Endothelial cell of umbilical vein (primary cell): ENCODE results near the gene SFMBT1.

ENCODE experiments used
- CTCF ChIP-seq, 2 donors: IDR thresholded peaks; 1 replicate in 1 of 2; 2 replicates in 1 of 2; pipeline ENCODE4 v1.5.1; 2011; ENCODE audit warnings: low read length in 2 of 2, mild to moderate bottlenecking in 2 of 2, moderate library complexity in 2 of 2, control low read depth in 1 of 2, inconsistent platforms in 1 of 2, low read depth in 1 of 2; ENCODE audit not compliant: insufficient read depth in 1 of 2; ENCODE audit errors: extremely low read depth in 1 of 2
- EZH2 ChIP-seq: IDR thresholded peaks from 2 replicates; pipeline ENCODE4 v1.6.1; 2012; ENCODE audit warnings: borderline replicate concordance, low read depth, mild to moderate bottlenecking, moderate library complexity, low read length, inconsistent platforms; ENCODE audit not compliant: severe bottlenecking
- FOS ChIP-seq: IDR thresholded peaks from 2 replicates; pipeline ENCODE4 v1.6.1; 2011; ENCODE audit warnings: mild to moderate bottlenecking, low read length, moderate library complexity, borderline replicate concordance; ENCODE audit not compliant: insufficient read depth
- GATA2 ChIP-seq: IDR thresholded peaks from 2 replicates; pipeline ENCODE4 v1.7.0; 2011; ENCODE audit warnings: low read depth, mild to moderate bottlenecking, moderate library complexity, mixed read lengths, low read length; ENCODE audit not compliant: insufficient read length, insufficient read depth
- JUN ChIP-seq: IDR thresholded peaks from 2 replicates; pipeline ENCODE4 v1.6.1; 2011; ENCODE audit warnings: borderline replicate concordance, low read depth; ENCODE audit not compliant: insufficient read length, insufficient read depth
- MYC ChIP-seq: IDR thresholded peaks from one replicate; pipeline ENCODE4 v1.6.1; 2011; ENCODE audit warnings: mild to moderate bottlenecking, low read depth, low read length
- POLR2A ChIP-seq: IDR thresholded peaks from 2 replicates; pipeline ENCODE4 v1.6.1; 2012; ENCODE audit warnings: low read depth, mild to moderate bottlenecking, control low read depth, low read length
- POLR2AphosphoS5 ChIP-seq: IDR thresholded peaks from 2 replicates; pipeline ENCODE4 v1.6.1; 2012; ENCODE audit warnings: low read depth, mild to moderate bottlenecking, control low read depth, low read length, moderate library complexity; ENCODE audit not compliant: insufficient read depth

DNA sequence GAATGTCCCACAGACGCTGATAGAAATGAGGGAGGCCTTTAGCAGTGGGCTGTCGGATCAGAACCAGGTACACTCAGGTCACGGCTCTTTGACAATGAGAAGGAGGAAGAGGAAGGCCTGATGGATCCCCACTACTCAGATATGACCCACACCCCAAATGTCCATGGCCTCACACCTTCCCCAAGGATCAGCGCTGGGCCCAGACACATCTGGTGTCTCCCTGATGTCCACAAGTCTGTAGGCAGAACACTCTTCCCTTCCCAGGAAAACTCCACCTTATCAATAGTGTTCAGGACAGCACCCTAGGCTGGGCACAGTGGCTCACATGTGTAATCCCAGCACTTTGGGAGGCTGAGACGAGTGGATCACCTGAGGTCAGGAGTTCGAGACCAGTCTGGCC, 33.3 kb upstream of the SFMBT1 start:
- TF ChIP-seq CTCF (IDR thresholded peaks at IDR 0.05; ENCODE audit: extremely low read depth in 1 of 2, insufficient read depth in 1 of 2, low read depth in 1 of 2, low read length in 2 of 2), result no peak
- TF ChIP-seq POLR2A, result no peak
- no peak for TF ChIP-seq POLR2AphosphoS5
- no peak for TF ChIP-seq MYC
- TF ChIP-seq JUN, result no peak
- TF ChIP-seq GATA2, result no peak
- no peak for TF ChIP-seq FOS
- no peak for TF ChIP-seq EZH2
